C4-2B (cell line): ENCODE data around the gene USP49.

Experiments
- ZFX ChIP-seq: fragments of 450-650 bp; IDR thresholded peaks from 2 replicates; pipeline ENCODE4 v1.6.1; 2017
- TF ChIP-seq, protein P1 (sequence below): fragments of 450-650 bp; conservative IDR thresholded peaks from 2 replicates; pipeline ENCODE4 v1.5.1; 2017; ENCODE audit warnings: mild to moderate bottlenecking

DNA sequence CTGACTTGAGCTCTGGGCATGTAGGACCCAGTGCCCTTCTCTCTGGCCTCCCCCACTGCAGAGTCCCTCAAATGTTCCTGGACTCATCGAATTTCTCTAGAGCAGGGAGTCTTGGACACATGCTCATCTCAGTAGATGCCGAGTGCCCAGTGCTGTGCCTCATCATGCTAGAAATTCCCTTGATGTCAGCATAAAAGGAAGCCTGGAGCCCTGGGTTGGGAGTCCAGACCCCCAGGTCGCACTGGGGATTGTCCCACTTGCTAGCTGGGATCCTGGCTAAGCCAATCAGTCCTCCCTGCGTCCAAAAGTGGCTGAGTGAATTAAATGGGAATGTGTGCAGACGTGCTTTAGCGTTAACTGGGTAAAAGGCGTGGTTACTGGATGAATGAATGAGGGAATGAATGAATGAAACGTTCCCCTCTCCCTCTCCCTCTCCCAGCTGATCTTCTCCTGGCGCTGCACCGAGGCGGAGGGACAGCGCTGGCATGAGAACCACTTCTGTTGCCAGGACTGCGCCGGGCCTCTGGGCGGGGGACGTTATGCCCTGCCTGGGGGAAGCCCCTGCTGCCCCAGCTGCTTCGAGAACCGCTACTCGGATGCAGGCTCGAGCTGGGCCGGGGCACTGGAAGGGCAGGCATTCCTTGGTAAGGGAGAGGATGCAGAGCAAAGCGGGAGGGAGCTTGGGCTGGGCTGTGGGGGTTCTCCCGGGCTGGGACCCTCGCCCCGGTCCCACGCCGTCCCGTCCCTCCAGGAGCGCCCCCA lies 109.3 kb downstream of the USP49 start:
- TF ChIP-seq, protein P1, sequence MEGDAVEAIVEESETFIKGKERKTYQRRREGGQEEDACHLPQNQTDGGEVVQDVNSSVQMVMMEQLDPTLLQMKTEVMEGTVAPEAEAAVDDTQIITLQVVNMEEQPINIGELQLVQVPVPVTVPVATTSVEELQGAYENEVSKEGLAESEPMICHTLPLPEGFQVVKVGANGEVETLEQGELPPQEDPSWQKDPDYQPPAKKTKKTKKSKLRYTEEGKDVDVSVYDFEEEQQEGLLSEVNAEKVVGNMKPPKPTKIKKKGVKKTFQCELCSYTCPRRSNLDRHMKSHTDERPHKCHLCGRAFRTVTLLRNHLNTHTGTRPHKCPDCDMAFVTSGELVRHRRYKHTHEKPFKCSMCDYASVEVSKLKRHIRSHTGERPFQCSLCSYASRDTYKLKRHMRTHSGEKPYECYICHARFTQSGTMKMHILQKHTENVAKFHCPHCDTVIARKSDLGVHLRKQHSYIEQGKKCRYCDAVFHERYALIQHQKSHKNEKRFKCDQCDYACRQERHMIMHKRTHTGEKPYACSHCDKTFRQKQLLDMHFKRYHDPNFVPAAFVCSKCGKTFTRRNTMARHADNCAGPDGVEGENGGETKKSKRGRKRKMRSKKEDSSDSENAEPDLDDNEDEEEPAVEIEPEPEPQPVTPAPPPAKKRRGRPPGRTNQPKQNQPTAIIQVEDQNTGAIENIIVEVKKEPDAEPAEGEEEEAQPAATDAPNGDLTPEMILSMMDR = no peak
- no peak for TF ChIP-seq ZFX
